ENCODE measurements around the gene NEDD9.

DNA sequence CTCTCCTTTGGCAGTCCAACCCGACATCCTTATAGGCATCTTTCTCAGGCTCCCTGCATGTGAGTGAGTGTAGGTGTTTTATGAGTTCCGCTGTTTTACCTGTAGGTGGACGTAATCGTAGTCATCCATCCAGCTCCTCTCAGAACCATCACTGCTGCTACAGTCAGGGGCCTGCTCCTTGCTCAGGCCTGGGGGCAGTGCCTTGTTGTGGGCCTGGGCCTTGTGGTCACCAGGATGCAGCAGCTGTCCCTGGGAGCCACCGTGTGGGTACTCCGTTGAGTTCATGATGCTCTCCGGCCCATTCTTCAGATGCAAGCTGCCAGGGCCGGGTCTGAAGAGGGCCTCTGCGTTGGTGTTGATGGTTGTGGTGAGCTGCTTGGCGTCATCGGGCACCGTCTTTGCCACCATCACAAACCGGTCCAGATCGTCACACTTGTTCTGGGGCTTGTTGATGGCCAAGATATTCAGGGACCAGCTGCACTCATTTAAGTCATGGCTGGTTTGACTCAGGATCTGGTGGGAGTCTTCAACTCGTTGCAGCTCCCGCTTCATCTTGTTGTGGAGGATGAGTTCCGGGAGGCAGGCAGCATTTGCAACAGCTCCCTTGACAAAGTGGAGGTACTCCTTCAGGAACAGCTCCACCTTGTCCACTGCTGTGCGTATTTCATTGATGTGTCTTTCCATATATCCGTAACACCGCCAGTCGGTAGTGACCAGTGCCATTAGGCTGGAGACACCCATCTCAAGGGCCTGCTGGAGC, 42.4 kb downstream of the NEDD9 start:
- TF ChIP-seq, protein P1, sequence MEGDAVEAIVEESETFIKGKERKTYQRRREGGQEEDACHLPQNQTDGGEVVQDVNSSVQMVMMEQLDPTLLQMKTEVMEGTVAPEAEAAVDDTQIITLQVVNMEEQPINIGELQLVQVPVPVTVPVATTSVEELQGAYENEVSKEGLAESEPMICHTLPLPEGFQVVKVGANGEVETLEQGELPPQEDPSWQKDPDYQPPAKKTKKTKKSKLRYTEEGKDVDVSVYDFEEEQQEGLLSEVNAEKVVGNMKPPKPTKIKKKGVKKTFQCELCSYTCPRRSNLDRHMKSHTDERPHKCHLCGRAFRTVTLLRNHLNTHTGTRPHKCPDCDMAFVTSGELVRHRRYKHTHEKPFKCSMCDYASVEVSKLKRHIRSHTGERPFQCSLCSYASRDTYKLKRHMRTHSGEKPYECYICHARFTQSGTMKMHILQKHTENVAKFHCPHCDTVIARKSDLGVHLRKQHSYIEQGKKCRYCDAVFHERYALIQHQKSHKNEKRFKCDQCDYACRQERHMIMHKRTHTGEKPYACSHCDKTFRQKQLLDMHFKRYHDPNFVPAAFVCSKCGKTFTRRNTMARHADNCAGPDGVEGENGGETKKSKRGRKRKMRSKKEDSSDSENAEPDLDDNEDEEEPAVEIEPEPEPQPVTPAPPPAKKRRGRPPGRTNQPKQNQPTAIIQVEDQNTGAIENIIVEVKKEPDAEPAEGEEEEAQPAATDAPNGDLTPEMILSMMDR (conservative IDR thresholded peaks at IDR 0.05; ENCODE audit: low read length), result no peak
- TF ChIP-seq EZH2phosphoT487 (IDR thresholded peaks at IDR 0.05; ENCODE audit: borderline replicate concordance), result no peak
